IMR-90 (cell line): Measurements from ENCODE around the gene CUX1. TPM values are rescaled to one million over a fixed set of nuclear protein-coding genes. Genes with fewer than 3 reads are reported as not detected.

Experiments used
- ATAC-seq: fragments of 200-7000 bp; cut with Tn5 transposase; 2 replicates; pipeline ENCODE4 v1.9.1; 2020; ENCODE audit warnings: low read depth, mild to moderate bottlenecking, moderate library complexity
- BruUV-seq: library from RNA; stranded (reverse); fragments of 400-500 nt; replicated peaks from 2 replicates; lab custom pipeline; 2021; lab: Mats Ljungman, UMichigan
- CTCF ChIA-PET: fragments of 300-600 bp; formaldehyde crosslinking; extraction: SDS; loops from one replicate; lab custom pipeline; 2021; ENCODE audit warnings: antibody characterized with exemption; lab: Yijun Ruan, JAX
- POLR2A ChIA-PET: fragments of 300-600 bp; sonication (Branson Sonifier 250); formaldehyde crosslinking; loops from one replicate; lab custom pipeline; 2022; ENCODE audit warnings: antibody characterized with exemption; ENCODE audit not compliant: unreplicated experiment; lab: Charles Lee
- DNase-seq: peaks from one replicate; pipeline ENCODE4 v3.0.0; 2013
- H2AFZ ChIP-seq: replicated peaks from 2 replicates; pipeline ENCODE3; 2013; ENCODE audit warnings: low read length, mild to moderate bottlenecking; ENCODE audit not compliant: poor library complexity
- H2AK5ac ChIP-seq: 2 replicates; pipeline ENCODE4 v1.6.1; 2013; ENCODE audit warnings: low read depth, low read length, inconsistent platforms
- H2AK9ac ChIP-seq: replicated peaks from 2 replicates; pipeline ENCODE3; 2013; ENCODE audit warnings: mild to moderate bottlenecking, low read depth, low read length, moderate library complexity; ENCODE audit not compliant: poor library complexity
- H2BK120ac ChIP-seq: 2 replicates; pipeline ENCODE4 v1.6.1; 2013; ENCODE audit warnings: low read depth, low read length, inconsistent platforms
- H2BK15ac ChIP-seq: 3 replicates; pipeline ENCODE4 v1.6.1; 2013; ENCODE audit warnings: low read depth, low read length, inconsistent platforms
- H2BK20ac ChIP-seq: 2 replicates; pipeline ENCODE4 v1.6.1; 2013; ENCODE audit warnings: low read depth, mild to moderate bottlenecking, inconsistent platforms, low read length, moderate library complexity
- H2BK5ac ChIP-seq: 2 replicates; pipeline ENCODE4 v1.6.1; 2013; ENCODE audit warnings: mild to moderate bottlenecking, low read depth, low read length, inconsistent platforms; ENCODE audit not compliant: poor library complexity, severe bottlenecking
- H3K14ac ChIP-seq: replicated peaks from 2 replicates; pipeline ENCODE4 v1.6.1; 2013; ENCODE audit warnings: low read depth, low read length, inconsistent platforms
- H3K18ac ChIP-seq: 2 replicates; pipeline ENCODE4 v1.6.1; 2013; ENCODE audit warnings: low read depth, low read length, control low read depth
- H3K23ac ChIP-seq: 2 replicates; pipeline ENCODE4 v1.6.1; 2013; ENCODE audit warnings: low read depth, low read length, inconsistent platforms
- H3K27ac ChIP-seq: 2 replicates; pipeline ENCODE4 v1.5.1; 2013; ENCODE audit warnings: mild to moderate bottlenecking, control low read depth, low read length; ENCODE audit not compliant: insufficient read depth
- H3K27me3 ChIP-seq: 2 replicates; pipeline ENCODE4 v1.6.1; 2013; ENCODE audit warnings: low read length; ENCODE audit not compliant: control insufficient read depth, insufficient read depth
- H3K36me3 ChIP-seq: 2 replicates; pipeline ENCODE4 v1.6.1; 2013; ENCODE audit warnings: low read length, mixed read lengths; ENCODE audit not compliant: control insufficient read depth, insufficient read depth
- H3K4ac ChIP-seq: 2 replicates; pipeline ENCODE4 v1.6.1; 2013; ENCODE audit warnings: low read depth, low read length, inconsistent platforms
- H3K4me1 ChIP-seq: 2 replicates; pipeline ENCODE4 v1.6.1; 2013; ENCODE audit warnings: low read length, mixed read lengths; ENCODE audit not compliant: control insufficient read depth, insufficient read depth
- H3K4me2 ChIP-seq: 2 replicates; pipeline ENCODE4 v1.6.1; 2013; ENCODE audit warnings: low read depth, mild to moderate bottlenecking, control low read depth, low read length, moderate library complexity
- H3K4me3 ChIP-seq: 2 replicates; pipeline ENCODE4 v1.5.1; 2013; ENCODE audit warnings: low read depth, mild to moderate bottlenecking, control low read depth, low read length, moderate library complexity; ENCODE audit not compliant: insufficient read depth
- H3K56ac ChIP-seq: 2 replicates; pipeline ENCODE4 v1.6.1; 2013; ENCODE audit warnings: low read length, inconsistent platforms; ENCODE audit not compliant: insufficient read depth; ENCODE audit errors: extremely low read depth
- H3K79me1 ChIP-seq, 2 experiments: 2 replicates each; pipeline ENCODE4 v1.6.1; 2013; ENCODE audit warnings: low read length in 2 of 2, inconsistent platforms in 1 of 2, low read depth in 1 of 2
- H3K9ac ChIP-seq: 2 replicates; pipeline ENCODE4 v1.6.1; 2013; ENCODE audit warnings: low read depth, low read length, control low read depth
- H3K9me1 ChIP-seq: 2 replicates; pipeline ENCODE4 v1.6.1; 2013; ENCODE audit warnings: low read length, inconsistent platforms; ENCODE audit not compliant: insufficient read depth
- H3K9me3 ChIP-seq: 2 replicates; pipeline ENCODE4 v1.6.1; 2013; ENCODE audit warnings: low read length; ENCODE audit not compliant: control insufficient read depth, insufficient read depth
- H4K20me1 ChIP-seq: 2 replicates; pipeline ENCODE4 v1.6.1; 2013; ENCODE audit warnings: low read length, inconsistent platforms; ENCODE audit not compliant: insufficient read depth
- H4K5ac ChIP-seq: 2 replicates; pipeline ENCODE4 v1.6.1; 2013; ENCODE audit warnings: mild to moderate bottlenecking, low read depth, low read length, control low read depth
- H4K8ac ChIP-seq, 2 experiments: 2 replicates each; pipeline ENCODE4 v1.6.1; 2013; ENCODE audit warnings: low read depth in 2 of 2, low read length in 2 of 2, control low read depth in 1 of 2, inconsistent platforms in 1 of 2
- H4K91ac ChIP-seq: 2 replicates; pipeline ENCODE4 v1.6.1; 2013; ENCODE audit warnings: low read depth, low read length, inconsistent platforms; ENCODE audit not compliant: insufficient read depth
- BHLHE40 ChIP-seq: fragments of 150-350 bp; IDR thresholded peaks from 2 replicates; pipeline ENCODE4 v1.6.1; 2016; ENCODE audit warnings: mild to moderate bottlenecking, low read depth, low read length
- CEBPB ChIP-seq: IDR thresholded peaks from 2 replicates; pipeline ENCODE4 v1.6.1; 2012; ENCODE audit warnings: low read depth, low read length, improper control_type of control experiment
- CHD1 ChIP-seq: IDR thresholded peaks from 2 replicates; pipeline ENCODE4 v1.6.1; 2012; ENCODE audit warnings: low read depth, low read length, improper control_type of control experiment
- FOS ChIP-seq: fragments of 150-350 bp; IDR thresholded peaks from 2 replicates; pipeline ENCODE4 v1.6.1; 2016; ENCODE audit warnings: low read depth, low read length
- MAFK ChIP-seq: IDR thresholded peaks from 2 replicates; pipeline ENCODE4 v1.6.1; 2012; ENCODE audit warnings: low read depth, low read length, improper control_type of control experiment
- MAZ ChIP-seq: IDR thresholded peaks from 2 replicates; pipeline ENCODE4 v1.6.1; 2012; ENCODE audit warnings: low read depth, mild to moderate bottlenecking, low read length, improper control_type of control experiment, moderate library complexity, borderline replicate concordance
- MXI1 ChIP-seq: IDR thresholded peaks from 2 replicates; pipeline ENCODE4 v1.6.1; 2012; ENCODE audit warnings: low read depth, mild to moderate bottlenecking, low read length, moderate library complexity, borderline replicate concordance
- NFE2L2 ChIP-seq: fragments of 150-350 bp; IDR thresholded peaks from 2 replicates; pipeline ENCODE4 v1.6.1; 2016; ENCODE audit warnings: low read depth, mild to moderate bottlenecking, low read length
- POLR2A ChIP-seq: IDR thresholded peaks from 2 replicates; pipeline ENCODE4 v1.6.1; 2012; ENCODE audit warnings: mild to moderate bottlenecking, low read depth, low read length
- RAD21 ChIP-seq: IDR thresholded peaks from 2 replicates; pipeline ENCODE4 v1.6.1; 2012; ENCODE audit warnings: low read length, improper control_type of control experiment
- RCOR1 ChIP-seq: IDR thresholded peaks from 2 replicates; pipeline ENCODE4 v1.6.1; 2012; ENCODE audit warnings: mild to moderate bottlenecking, low read length, improper control_type of control experiment; ENCODE audit not compliant: insufficient replicate concordance
- RFX5 ChIP-seq: IDR thresholded peaks from 2 replicates; pipeline ENCODE4 v1.8.0; 2012; ENCODE audit warnings: low read depth, mild to moderate bottlenecking, low read length, moderate library complexity
- SMC3 ChIP-seq: fragments of 150-350 bp; IDR thresholded peaks from 2 replicates; pipeline ENCODE4 v1.6.1; 2016; ENCODE audit warnings: low read depth, mild to moderate bottlenecking, antibody characterized with exemption, low read length, moderate library complexity
- WGBS, 2 experiments: methylation state at CpG; one replicate each; pipeline versions ENCODE4 v1.1.5 to v1.1.7; 2013; ENCODE audit warnings: missing lambda C conversion rate in 2 of 2; ENCODE audit not compliant: insufficient read length in 1 of 2; ENCODE audit errors: extremely low coverage in 2 of 2; 5-methylcytosine and 5-hydroxymethylcytosine counted together
- dilution Hi-C: fragments of 300-500 bp; cut with HindIII; formaldehyde crosslinking; loops from one replicate; pipeline ENCODE4 v1.14.3; 2018; ENCODE audit warnings: low sequenced_read_pairs; ENCODE audit not compliant: unreplicated experiment
- in situ Hi-C: fragments of 300-500 bp; cut with MboI; formaldehyde crosslinking; loops from 3 replicates; pipeline ENCODE4 v1.14.3; 2019; ENCODE audit warnings: low sequenced_read_pairs, inconsistent platforms, mixed read lengths
- intact Hi-C: fragments of 100-400 bp; cut with micrococcal nuclease; formaldehyde crosslinking; loops from 2 replicates; pipeline ENCODE4 v1.10.0; 2022
- polyA plus RNA-seq, 3 experiments: library from polyadenylated mRNA; depleted of rRNA; stranded (reverse); fragments of >200 nt; gene quantifications; 2 replicates each; pipeline ENCODE4 v1.2.3, GENCODE V29; 2012; ENCODE audit warnings: low replicate concordance in 1 of 3
- total RNA-seq: library from RNA; depleted of rRNA; stranded (reverse); fragments of >200 nt; gene quantifications from 2 replicates; pipeline ENCODE4 v1.2.3, GENCODE V29; 2012
- TF ChIP-seq, protein P1 (sequence below): conservative IDR thresholded peaks from 2 replicates; pipeline ENCODE4 v1.5.1; 2012; ENCODE audit warnings: mild to moderate bottlenecking, low read depth, low read length, improper control_type of control experiment

Gene CUX1
- total and polyA plus RNA-seq, 2 of the 4 experiments (the other 2 are of a cell fraction) = 19.7 to 46.4 TPM

DNA sequence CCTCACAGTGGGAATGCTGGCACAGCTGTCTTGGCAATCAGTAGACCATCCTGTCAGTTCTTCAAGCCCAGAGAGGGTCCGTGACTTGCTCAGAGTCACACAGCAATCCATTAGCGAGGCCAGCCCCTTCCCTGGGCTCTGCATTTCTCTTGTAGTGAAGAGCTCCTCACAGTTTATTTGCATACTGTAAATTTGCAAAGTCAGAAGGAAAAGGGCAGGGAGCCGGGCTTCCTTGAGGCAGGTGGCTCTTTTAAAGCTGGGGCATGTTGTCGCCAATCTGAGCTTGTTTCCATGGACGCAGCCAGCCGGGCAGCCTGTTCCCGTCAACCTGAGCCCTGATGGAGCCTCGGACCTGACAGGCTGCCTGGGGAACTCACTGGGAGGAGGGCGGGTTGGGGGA lies 123.4 kb downstream of the CUX1 start:
- H3K4me3 ChIP-seq = no peak overlapping the region
- H3K9me1 ChIP-seq = peaks cover 34% of the 10 kb centered on the region
- H3K36me3 ChIP-seq = no peaks in the 10 kb centered on the region
- dilution Hi-C loops (no loop called here), in situ Hi-C loops (no loop called here), intact Hi-C loops (no loop called here)
- H4K8ac ChIP-seq = peak overlapping the region in 1 of 2 experiments; percentile 1; a peak in 1 of 4 replicates
- 0 out of 2 replicates have a peak overlapping the region, but pooled peaks have one; percentile 1 for H3K14ac ChIP-seq
- no peak overlapping the region for H4K5ac ChIP-seq
- no TSS peak for BruUV-seq
- POLR2A ChIA-PET = no interaction called here
- TF ChIP-seq CHD1 (no peak), RFX5 (no peak), MXI1 (no peak), FOS (no peak), BHLHE40 (no peak), RCOR1 (no peak), MAZ (no peak), RAD21 (no peak), SMC3 (no peak), POLR2A (no peak), CEBPB (no peak), MAFK (no peak), NFE2L2 (no peak)
- TF ChIP-seq, protein P1, sequence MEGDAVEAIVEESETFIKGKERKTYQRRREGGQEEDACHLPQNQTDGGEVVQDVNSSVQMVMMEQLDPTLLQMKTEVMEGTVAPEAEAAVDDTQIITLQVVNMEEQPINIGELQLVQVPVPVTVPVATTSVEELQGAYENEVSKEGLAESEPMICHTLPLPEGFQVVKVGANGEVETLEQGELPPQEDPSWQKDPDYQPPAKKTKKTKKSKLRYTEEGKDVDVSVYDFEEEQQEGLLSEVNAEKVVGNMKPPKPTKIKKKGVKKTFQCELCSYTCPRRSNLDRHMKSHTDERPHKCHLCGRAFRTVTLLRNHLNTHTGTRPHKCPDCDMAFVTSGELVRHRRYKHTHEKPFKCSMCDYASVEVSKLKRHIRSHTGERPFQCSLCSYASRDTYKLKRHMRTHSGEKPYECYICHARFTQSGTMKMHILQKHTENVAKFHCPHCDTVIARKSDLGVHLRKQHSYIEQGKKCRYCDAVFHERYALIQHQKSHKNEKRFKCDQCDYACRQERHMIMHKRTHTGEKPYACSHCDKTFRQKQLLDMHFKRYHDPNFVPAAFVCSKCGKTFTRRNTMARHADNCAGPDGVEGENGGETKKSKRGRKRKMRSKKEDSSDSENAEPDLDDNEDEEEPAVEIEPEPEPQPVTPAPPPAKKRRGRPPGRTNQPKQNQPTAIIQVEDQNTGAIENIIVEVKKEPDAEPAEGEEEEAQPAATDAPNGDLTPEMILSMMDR = no peak
- H3K4me2 ChIP-seq = no peak overlapping the region
- H3K4ac ChIP-seq = 0 out of 2 replicates have a peak overlapping the region, but pooled peaks have one; percentile 5
- H3K79me1 ChIP-seq = peaks cover 46 to 89% of the 10 kb centered on the region in 2 experiments
- no peak overlapping the region for H2BK5ac ChIP-seq
- H4K91ac ChIP-seq = peak overlapping the region; percentile 23; the same call in 1 of the 2 replicates
- ATAC-seq (no peak), DNase-seq (no peak)
- no peak overlapping the region for H2BK15ac ChIP-seq
- no peak overlapping the region for H3K9ac ChIP-seq
- no peak overlapping the region for H2BK120ac ChIP-seq
- peaks cover 34% of the 10 kb centered on the region for H4K20me1 ChIP-seq
- peak overlapping the region; percentile 8 for H2AFZ ChIP-seq
- H2AK9ac ChIP-seq = no peak overlapping the region
- H3K9me3 ChIP-seq = peaks cover 2% of the 10 kb centered on the region
- no peak overlapping the region for H3K23ac ChIP-seq
- CTCF ChIA-PET = no interaction called here
- H3K56ac ChIP-seq = no peak overlapping the region
- no CpG with 5 or more reads among the region's 9 CpGs for WGBS, 2 experiments
- H3K18ac ChIP-seq = no peak overlapping the region
- H3K4me1 ChIP-seq = peaks cover 33% of the 10 kb centered on the region
- H3K27me3 ChIP-seq = no peaks in the 10 kb centered on the region
- H2AK5ac ChIP-seq = peak overlapping the region; percentile 27; the same call in 1 of the 2 replicates
- no peak overlapping the region for H3K27ac ChIP-seq
- H2BK20ac ChIP-seq = no peak overlapping the region
